ENCODE data around the gene OR2L13.

DNA sequence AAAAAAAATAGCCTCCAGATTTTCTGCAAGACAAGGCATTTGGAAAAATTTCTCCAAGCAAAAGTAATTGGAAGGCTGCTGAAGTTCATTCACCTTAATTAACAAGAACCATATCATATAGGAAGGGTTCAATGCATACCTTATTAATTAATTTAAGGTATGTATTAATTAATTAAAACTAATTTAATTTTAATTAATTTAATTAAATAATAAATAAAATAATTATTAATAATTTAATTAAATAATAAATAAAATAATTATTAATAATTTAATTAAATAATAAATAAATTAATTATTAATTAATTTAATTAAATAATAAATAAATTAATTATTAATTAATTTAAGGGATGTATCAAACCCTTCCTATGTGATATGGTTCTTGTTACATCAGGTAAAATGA is 7.9 kb downstream of the OR2L13 start:
- TF ChIP-seq, protein P1, sequence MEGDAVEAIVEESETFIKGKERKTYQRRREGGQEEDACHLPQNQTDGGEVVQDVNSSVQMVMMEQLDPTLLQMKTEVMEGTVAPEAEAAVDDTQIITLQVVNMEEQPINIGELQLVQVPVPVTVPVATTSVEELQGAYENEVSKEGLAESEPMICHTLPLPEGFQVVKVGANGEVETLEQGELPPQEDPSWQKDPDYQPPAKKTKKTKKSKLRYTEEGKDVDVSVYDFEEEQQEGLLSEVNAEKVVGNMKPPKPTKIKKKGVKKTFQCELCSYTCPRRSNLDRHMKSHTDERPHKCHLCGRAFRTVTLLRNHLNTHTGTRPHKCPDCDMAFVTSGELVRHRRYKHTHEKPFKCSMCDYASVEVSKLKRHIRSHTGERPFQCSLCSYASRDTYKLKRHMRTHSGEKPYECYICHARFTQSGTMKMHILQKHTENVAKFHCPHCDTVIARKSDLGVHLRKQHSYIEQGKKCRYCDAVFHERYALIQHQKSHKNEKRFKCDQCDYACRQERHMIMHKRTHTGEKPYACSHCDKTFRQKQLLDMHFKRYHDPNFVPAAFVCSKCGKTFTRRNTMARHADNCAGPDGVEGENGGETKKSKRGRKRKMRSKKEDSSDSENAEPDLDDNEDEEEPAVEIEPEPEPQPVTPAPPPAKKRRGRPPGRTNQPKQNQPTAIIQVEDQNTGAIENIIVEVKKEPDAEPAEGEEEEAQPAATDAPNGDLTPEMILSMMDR (IDR thresholded peaks at IDR 0.05; ENCODE audit: low read depth, low read length, poor library complexity, severe bottlenecking) = no peak
- TF ChIP-seq EZH2phosphoT487 (IDR thresholded peaks at IDR 0.05; ENCODE audit: borderline replicate concordance, low read length) = no peak
